Measurements from ENCODE around the gene EDN2.

Gene EDN2

DNA sequence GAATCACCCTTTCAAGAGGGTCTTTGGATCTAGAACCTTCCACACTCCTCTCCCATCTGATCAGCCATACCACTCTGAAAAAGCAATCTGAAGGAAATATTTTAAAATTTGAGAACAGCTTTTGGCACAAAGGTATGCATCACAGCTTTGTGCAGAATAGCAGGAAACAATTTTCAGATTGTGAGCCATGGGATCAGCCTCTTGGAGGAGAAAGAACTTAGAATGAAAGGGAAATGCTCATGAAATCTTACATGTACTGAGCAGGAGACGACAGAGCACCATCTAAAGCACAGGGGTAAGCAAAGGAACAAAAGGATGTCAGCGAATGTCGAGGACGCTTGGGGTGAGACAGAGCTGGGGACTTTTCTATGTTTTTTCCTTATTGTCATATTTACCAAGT is 54.4 kb downstream of the EDN2 start:
- H3K4me1 ChIP-seq (ENCODE audit: control insufficient read depth, low read length): no peaks in the 10 kb centered on the region
- H3K4me3 ChIP-seq (ENCODE audit: low read length): no peak overlapping the region
- H3K36me3 ChIP-seq (ENCODE audit: control insufficient read depth, low read length): no peaks in the 10 kb centered on the region
- H3K79me2 ChIP-seq (ENCODE audit: control insufficient read depth, low read length): no peaks in the 10 kb centered on the region
- no peaks in the 10 kb centered on the region for H3K9me2 ChIP-seq (replicated peaks; ENCODE audit: control insufficient read depth, low read length)
- no peaks in the 10 kb centered on the region for H4K20me1 ChIP-seq (ENCODE audit: control insufficient read depth, insufficient read depth, low read depth, low read length)
- no peak for TF ChIP-seq EZH2phosphoT487 (IDR thresholded peaks at IDR 0.05; ENCODE audit: borderline replicate concordance, low read length)
- TF ChIP-seq, protein P1, sequence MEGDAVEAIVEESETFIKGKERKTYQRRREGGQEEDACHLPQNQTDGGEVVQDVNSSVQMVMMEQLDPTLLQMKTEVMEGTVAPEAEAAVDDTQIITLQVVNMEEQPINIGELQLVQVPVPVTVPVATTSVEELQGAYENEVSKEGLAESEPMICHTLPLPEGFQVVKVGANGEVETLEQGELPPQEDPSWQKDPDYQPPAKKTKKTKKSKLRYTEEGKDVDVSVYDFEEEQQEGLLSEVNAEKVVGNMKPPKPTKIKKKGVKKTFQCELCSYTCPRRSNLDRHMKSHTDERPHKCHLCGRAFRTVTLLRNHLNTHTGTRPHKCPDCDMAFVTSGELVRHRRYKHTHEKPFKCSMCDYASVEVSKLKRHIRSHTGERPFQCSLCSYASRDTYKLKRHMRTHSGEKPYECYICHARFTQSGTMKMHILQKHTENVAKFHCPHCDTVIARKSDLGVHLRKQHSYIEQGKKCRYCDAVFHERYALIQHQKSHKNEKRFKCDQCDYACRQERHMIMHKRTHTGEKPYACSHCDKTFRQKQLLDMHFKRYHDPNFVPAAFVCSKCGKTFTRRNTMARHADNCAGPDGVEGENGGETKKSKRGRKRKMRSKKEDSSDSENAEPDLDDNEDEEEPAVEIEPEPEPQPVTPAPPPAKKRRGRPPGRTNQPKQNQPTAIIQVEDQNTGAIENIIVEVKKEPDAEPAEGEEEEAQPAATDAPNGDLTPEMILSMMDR (IDR thresholded peaks at IDR 0.05; ENCODE audit: low read depth, low read length, poor library complexity, severe bottlenecking): no peak
- no peaks in the 10 kb centered on the region; the same call in 1 of the 2 replicates for H3K27me3 ChIP-seq (ENCODE audit: control insufficient read depth, low read length)
- no peaks in the 10 kb centered on the region for H3K9me3 ChIP-seq (ENCODE audit: control insufficient read depth, insufficient read depth, low read length)
- H3F3A ChIP-seq (ENCODE audit: control insufficient read depth, insufficient read depth): no peaks in the 10 kb centered on the region
- H3K4me2 ChIP-seq (ENCODE audit: low read length): no peak overlapping the region
- no peak overlapping the region for H3K27ac ChIP-seq (ENCODE audit: low read depth, low read length)

DNA sequence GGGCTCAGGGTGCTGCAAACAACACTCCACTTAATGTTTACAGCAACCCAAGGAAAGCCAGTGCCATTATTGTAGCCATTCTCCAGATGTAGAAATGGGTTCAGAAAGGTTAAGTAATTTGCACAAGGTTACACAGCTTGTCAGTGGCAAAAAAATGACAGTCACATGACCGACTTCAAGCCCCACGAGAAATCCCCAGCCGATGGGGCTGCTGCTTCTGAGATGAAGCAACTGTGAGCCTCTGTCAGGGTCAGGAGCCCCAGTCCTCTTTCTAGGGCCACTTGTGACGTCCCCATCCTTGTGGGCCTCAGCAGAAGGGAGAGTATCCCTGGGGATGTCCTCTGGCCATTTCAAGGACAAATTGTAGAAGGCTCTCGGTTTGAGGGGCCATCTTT is 54.8 kb downstream of the EDN2 start:
- Histone ChIP-seq H3K27me3 (ENCODE audit: control insufficient read depth, low read length) (no peaks in the 10 kb centered on the region), H3K79me2 (ENCODE audit: control insufficient read depth, low read length) (no peaks in the 10 kb centered on the region), H3K36me3 (ENCODE audit: control insufficient read depth, low read length) (no peaks in the 10 kb centered on the region), H3K9me3 (ENCODE audit: control insufficient read depth, insufficient read depth, low read length) (no peaks in the 10 kb centered on the region), H4K20me1 (ENCODE audit: control insufficient read depth, insufficient read depth, low read depth, low read length) (no peaks in the 10 kb centered on the region), H3K4me2 (ENCODE audit: low read length) (no peak overlapping the region), H3K4me3 (ENCODE audit: low read length) (no peak overlapping the region), H3K9me2 (replicated peaks; ENCODE audit: control insufficient read depth, low read length) (no peaks in the 10 kb centered on the region), H3K27ac (ENCODE audit: low read depth, low read length) (no peak overlapping the region), H3F3A (ENCODE audit: control insufficient read depth, insufficient read depth) (no peaks in the 10 kb centered on the region), H3K4me1 (ENCODE audit: control insufficient read depth, low read length) (no peaks in the 10 kb centered on the region)
- TF ChIP-seq EZH2phosphoT487 (IDR thresholded peaks at IDR 0.05; ENCODE audit: borderline replicate concordance, low read length): no peak
- TF ChIP-seq, protein P1 (IDR thresholded peaks at IDR 0.05; ENCODE audit: low read depth, low read length, poor library complexity, severe bottlenecking): no peak

All from DOHH2 (cell line).